HG03457 (cell line): ENCODE measurements around the gene REV3L.
"Not testable (repeated sequence)": the region's sequence is repeated elsewhere in the genome, so short reads cannot be mapped to it uniquely, and the experiment has no call there.

Experiments used
- ATAC-seq: cut with Tn5 transposase; IDR thresholded peaks from one replicate; pipeline ENCODE4 v1.9.1; 2021; ENCODE audit warnings: moderate number of reproducible peaks; ENCODE audit not compliant: unreplicated experiment

Gene REV3L

GRCh38 chr6:111482959-111483735, at the start of gene REV3L:
REV3L (minus strand) TSS chr6:111483218; CDS start chr6:111482888, 330 bp downstream.
- ATAC-seq = peak; percentile 22

GRCh38 chr6:111531185-111531584, 48.2 kb upstream of the REV3L start:
- no peak for ATAC-seq

- ATAC-seq = no peak
Measured at GRCh38 chr6:111530667-111531066, 47.6 kb upstream of the REV3L start.

- ATAC-seq = no peak
Measured at GRCh38 chr6:111530218-111530617, 47.2 kb upstream of the REV3L start.

- ATAC-seq = no peak
Measured at GRCh38 chr6:111527367-111527766, 44.3 kb upstream of the REV3L start.

GRCh38 chr6:111524735-111525134, 41.7 kb upstream of the REV3L start:
- ATAC-seq = no peak

GRCh38 chr6:111524252-111524651, 41.2 kb upstream of the REV3L start:
- ATAC-seq = no peak

- no peak for ATAC-seq
Measured at GRCh38 chr6:111523484-111524167, 40.6 kb upstream of the REV3L start.

- no peak for ATAC-seq
Measured at GRCh38 chr6:111522393-111523020, 39.5 kb upstream of the REV3L start.

- ATAC-seq = no peak
Measured at GRCh38 chr6:111521497-111522270, 38.7 kb upstream of the REV3L start.

- no peak for ATAC-seq
Measured at GRCh38 chr6:111520524-111520923, 37.5 kb upstream of the REV3L start.

- ATAC-seq = no peak
Measured at GRCh38 chr6:111517965-111518364, 34.9 kb upstream of the REV3L start.

- ATAC-seq = no peak
Measured at GRCh38 chr6:111515259-111515658, 32.2 kb upstream of the REV3L start.

GRCh38 chr6:111514531-111514930, 31.5 kb upstream of the REV3L start:
- ATAC-seq = not testable (repeated sequence)

GRCh38 chr6:111507219-111507618, 24.2 kb upstream of the REV3L start:
- ATAC-seq = not testable (repeated sequence)

- ATAC-seq = not testable (repeated sequence)
Measured at GRCh38 chr6:111505498-111505897, 22.5 kb upstream of the REV3L start.

- ATAC-seq = no peak
Measured at GRCh38 chr6:111503660-111504059, 20.6 kb upstream of the REV3L start.

GRCh38 chr6:111503194-111503593, 20.2 kb upstream of the REV3L start:
- ATAC-seq = no peak

- no peak for ATAC-seq
Measured at GRCh38 chr6:111502154-111502553, 19.1 kb upstream of the REV3L start.

GRCh38 chr6:111499269-111499793, 16.3 kb upstream of the REV3L start:
- ATAC-seq = no peak
